Endodermal cell (in vitro differentiated cells): ENCODE data around the gene COMMD6. TPM values are rescaled to one million over a fixed set of nuclear protein-coding genes. Genes with fewer than 3 reads are reported as not detected.

Source experiments
- DNase-seq: peaks from one replicate; pipeline ENCODE4 v3.0.0-alpha.2; 2017
- H3K27ac ChIP-seq: 2 replicates; pipeline ENCODE4 v1.5.1; 2013; ENCODE audit warnings: mild to moderate bottlenecking, low read depth, low read length, moderate library complexity
- H3K27me3 ChIP-seq: 2 replicates; pipeline ENCODE4 v1.6.1; 2013; ENCODE audit warnings: mild to moderate bottlenecking, low read length, moderate library complexity; ENCODE audit not compliant: insufficient read depth, control insufficient read depth, poor library complexity, severe bottlenecking
- H3K36me3 ChIP-seq: 2 replicates; pipeline ENCODE4 v1.7.0; 2013; ENCODE audit warnings: mild to moderate bottlenecking, low read length, moderate library complexity; ENCODE audit not compliant: control insufficient read depth, insufficient read depth
- H3K4me1 ChIP-seq: one replicate; pipeline ENCODE4 v1.7.0; 2013; ENCODE audit warnings: low read length; ENCODE audit not compliant: control insufficient read depth, insufficient read depth
- H3K4me3 ChIP-seq: 2 replicates; pipeline ENCODE4 v1.5.1; 2013; ENCODE audit warnings: mild to moderate bottlenecking, low read length, moderate library complexity
- H3K9ac ChIP-seq: 2 replicates; pipeline ENCODE4 v1.6.1; 2013; ENCODE audit warnings: mild to moderate bottlenecking, low read length, moderate library complexity; ENCODE audit not compliant: poor library complexity, severe bottlenecking; ENCODE audit errors: extremely low read depth
- H3K9me3 ChIP-seq: 2 replicates; pipeline ENCODE4 v1.6.1; 2013; ENCODE audit warnings: mild to moderate bottlenecking, low read length, moderate library complexity; ENCODE audit not compliant: control insufficient read depth
- H3K27ac Mint-ChIP-seq: 2 replicates; pipeline ENCODE4 v1.8.0; 2020; ENCODE audit warnings: mixed read lengths
- H3K27me3 Mint-ChIP-seq: 2 replicates; pipeline ENCODE4 v1.8.0; 2021; ENCODE audit warnings: mild to moderate bottlenecking, mixed read lengths; ENCODE audit not compliant: insufficient read depth
- H3K36me3 Mint-ChIP-seq: 2 replicates; pipeline ENCODE4 v1.8.0; 2020; ENCODE audit warnings: low read depth, mixed read lengths
- H3K4me1 Mint-ChIP-seq: 2 replicates; pipeline ENCODE4 v1.8.0; 2020; ENCODE audit warnings: mixed read lengths
- H3K4me3 Mint-ChIP-seq: 2 replicates; pipeline ENCODE4 v1.8.0; 2020; ENCODE audit warnings: mild to moderate bottlenecking, moderate library complexity, mixed read lengths
- H3K9me3 Mint-ChIP-seq: 2 replicates; pipeline ENCODE4 v1.8.0; 2020; ENCODE audit warnings: mild to moderate bottlenecking, mixed read lengths
- WGBS, 2 experiments: methylation state at CpG; one replicate each; pipeline versions ENCODE4 v1.1.5 to v1.1.7; 2013; ENCODE audit warnings: missing lambda C conversion rate in 2 of 2, mixed read lengths in 1 of 2; ENCODE audit not compliant: insufficient coverage in 1 of 2, insufficient read length in 1 of 2; 5-methylcytosine and 5-hydroxymethylcytosine counted together
- total RNA-seq, 2 donors: library from RNA; stranded (reverse); fragmentation: NEBNext Ultra II Directional in 1 of 2; extraction: Animal tissue kit (Norgen Biotek cat#: 25700) in 1 of 2; gene quantifications; 2 replicates in 1 of 2; 3 replicates in 1 of 2; pipeline ENCODE4 v1.2.1, GENCODE V29; 2021
- TF ChIP-seq, protein P1 (sequence below): fragments of 200-600 bp; sonication (generic); conservative IDR thresholded peaks from 2 replicates; pipeline ENCODE4 v1.5.0; 2021; ENCODE audit warnings: antibody characterized with exemption, mild to moderate bottlenecking

The COMMD6 gene
- total RNA-seq, 2 donors from 2014 or later, result 119 to 128 TPM

DNA sequence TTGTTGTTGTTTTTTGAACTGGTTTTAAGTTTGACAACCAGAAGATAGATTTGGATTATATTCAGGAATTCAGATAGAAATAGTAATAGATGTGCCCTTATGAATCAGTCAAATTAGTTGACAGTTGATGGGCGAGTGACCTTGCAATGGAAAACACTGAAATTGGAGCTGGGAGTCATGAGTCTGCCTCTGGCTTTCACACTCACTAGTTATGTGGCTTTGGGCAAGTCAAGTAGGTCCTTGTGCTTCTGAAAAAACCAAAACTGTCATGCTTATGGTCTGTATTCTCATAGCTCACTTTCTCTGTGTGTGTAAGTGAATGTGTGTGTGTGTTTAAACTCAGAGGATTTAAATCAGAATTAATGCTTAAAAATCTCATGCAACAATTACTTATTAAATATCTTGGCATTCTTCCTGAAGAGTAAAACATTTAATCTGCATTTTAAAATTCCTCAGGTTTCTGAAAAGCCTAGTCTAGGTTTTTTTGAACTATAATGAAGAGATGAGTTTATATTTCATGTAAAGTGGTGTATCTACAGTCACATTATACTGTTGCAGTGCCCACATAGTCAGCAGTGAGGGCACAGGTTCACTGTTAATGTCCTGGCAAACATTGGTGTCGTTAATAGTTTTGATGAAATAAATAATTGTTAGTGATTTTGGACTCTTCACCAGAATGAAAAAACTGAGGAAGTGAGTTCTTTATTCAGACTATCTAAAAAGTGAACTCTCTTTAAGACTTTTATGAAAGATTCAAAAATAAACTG is 44.4 kb upstream of the COMMD6 start:
- peaks cover 2% of the 10 kb centered on the region for H3K4me1 Mint-ChIP-seq
- Histone ChIP-seq H3K4me1 (no peaks in the 10 kb centered on the region), H3K27ac (no peak overlapping the region), H3K4me3 (no peak overlapping the region), H3K27me3 (no peaks in the 10 kb centered on the region), H3K9me3 (peaks cover 17% of the 10 kb centered on the region), H3K36me3 (peaks cover 6% of the 10 kb centered on the region), H3K9ac (no peak overlapping the region)
- peaks cover 18% of the 10 kb centered on the region for H3K9me3 Mint-ChIP-seq
- 70 to 94% methylated on average over 1 to 2 of the region's 2 CpGs for WGBS, 2 experiments
- H3K36me3 Mint-ChIP-seq, result peaks cover 22% of the 10 kb centered on the region
- no peak for DNase-seq
- H3K27me3 Mint-ChIP-seq, result no peaks in the 10 kb centered on the region
- no peak overlapping the region for H3K27ac Mint-ChIP-seq
- TF ChIP-seq, protein P1, sequence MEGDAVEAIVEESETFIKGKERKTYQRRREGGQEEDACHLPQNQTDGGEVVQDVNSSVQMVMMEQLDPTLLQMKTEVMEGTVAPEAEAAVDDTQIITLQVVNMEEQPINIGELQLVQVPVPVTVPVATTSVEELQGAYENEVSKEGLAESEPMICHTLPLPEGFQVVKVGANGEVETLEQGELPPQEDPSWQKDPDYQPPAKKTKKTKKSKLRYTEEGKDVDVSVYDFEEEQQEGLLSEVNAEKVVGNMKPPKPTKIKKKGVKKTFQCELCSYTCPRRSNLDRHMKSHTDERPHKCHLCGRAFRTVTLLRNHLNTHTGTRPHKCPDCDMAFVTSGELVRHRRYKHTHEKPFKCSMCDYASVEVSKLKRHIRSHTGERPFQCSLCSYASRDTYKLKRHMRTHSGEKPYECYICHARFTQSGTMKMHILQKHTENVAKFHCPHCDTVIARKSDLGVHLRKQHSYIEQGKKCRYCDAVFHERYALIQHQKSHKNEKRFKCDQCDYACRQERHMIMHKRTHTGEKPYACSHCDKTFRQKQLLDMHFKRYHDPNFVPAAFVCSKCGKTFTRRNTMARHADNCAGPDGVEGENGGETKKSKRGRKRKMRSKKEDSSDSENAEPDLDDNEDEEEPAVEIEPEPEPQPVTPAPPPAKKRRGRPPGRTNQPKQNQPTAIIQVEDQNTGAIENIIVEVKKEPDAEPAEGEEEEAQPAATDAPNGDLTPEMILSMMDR, result no peak
- no peak overlapping the region for H3K4me3 Mint-ChIP-seq

GRCh38 chr13:75579529-75579928 is 41.9 kb upstream of the COMMD6 start:
- H3K36me3 ChIP-seq, result peaks cover 16% of the 10 kb centered on the region
- Mint-ChIP-seq H3K4me1 (no peaks in the 10 kb centered on the region), H3K27ac (no peak overlapping the region), H3K4me3 (no peak overlapping the region), H3K27me3 (no peaks in the 10 kb centered on the region), H3K36me3 (peaks cover 33% of the 10 kb centered on the region), H3K9me3 (peaks cover 12% of the 10 kb centered on the region)
- no peak for DNase-seq
- peaks cover 10% of the 10 kb centered on the region for H3K9me3 ChIP-seq
- H3K27me3 ChIP-seq, result no peaks in the 10 kb centered on the region
- 96% methylated on average over 3 of the region's 3 CpGs; no CpG with 5 or more reads in 1 of the 2 experiments for WGBS, 2 experiments
- no peak overlapping the region for H3K4me3 ChIP-seq
- H3K9ac ChIP-seq, result no peak overlapping the region
- H3K4me1 ChIP-seq, result no peaks in the 10 kb centered on the region
- no peak overlapping the region for H3K27ac ChIP-seq
- TF ChIP-seq, protein P1, result no peak

DNA sequence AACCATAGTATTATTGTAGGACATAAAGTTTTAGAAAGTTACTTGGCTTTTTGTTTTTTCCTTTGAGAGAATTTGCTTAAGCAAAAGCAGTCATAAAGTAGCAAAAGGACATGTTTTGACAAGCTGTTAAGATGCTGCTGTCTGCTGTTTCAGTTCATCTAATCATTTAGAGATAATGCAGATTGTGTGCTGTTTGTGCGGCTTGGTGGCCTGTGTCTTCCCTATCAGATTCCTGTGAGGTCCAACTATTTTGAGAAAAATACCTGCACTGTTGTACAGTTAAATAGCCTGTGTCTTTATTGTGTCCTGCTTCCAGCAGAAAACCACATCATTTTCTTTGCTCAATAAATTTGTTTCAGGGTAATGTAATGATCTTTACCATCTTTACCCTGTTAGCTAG is 31.9 kb upstream of the COMMD6 start:
- Mint-ChIP-seq H3K9me3 (no peaks in the 10 kb centered on the region), H3K27me3 (no peaks in the 10 kb centered on the region), H3K4me3 (no peak overlapping the region), H3K4me1 (peaks cover 9% of the 10 kb centered on the region), H3K27ac (no peak overlapping the region), H3K36me3 (peaks cover 39% of the 10 kb centered on the region)
- H3K4me3 ChIP-seq, result no peak overlapping the region
- TF ChIP-seq, protein P1, result no peak
- H3K27me3 ChIP-seq, result no peaks in the 10 kb centered on the region
- no peak overlapping the region for H3K27ac ChIP-seq
- no peak for DNase-seq
- no peaks in the 10 kb centered on the region for H3K9me3 ChIP-seq
- H3K9ac ChIP-seq, result no peak overlapping the region
- H3K4me1 ChIP-seq, result no peaks in the 10 kb centered on the region
- H3K36me3 ChIP-seq, result peaks cover 50% of the 10 kb centered on the region
- WGBS, 2 experiments, result 100% methylated on average over 1 of the region's 1 CpG
